HEK293 (cell line): ENCODE results near the gene FXYD1.

Source experiments
- CTCF ChIA-PET: fragments of 350-600 bp; formaldehyde crosslinking; extraction: SDS; loops from one replicate; lab custom pipeline; 2021; ENCODE audit warnings: antibody characterized with exemption; lab: Yijun Ruan, JAX
- POLR2A ChIA-PET: fragments of 300-600 bp; formaldehyde crosslinking; extraction: SDS; loops from one replicate; lab custom pipeline; 2020; ENCODE audit warnings: antibody characterized with exemption, inconsistent platforms; lab: Yijun Ruan, JAX
- H3K27ac ChIP-seq: fragments of 200-500 bp; sonication (Bioruptor generic); 2 replicates; pipeline ENCODE4 v1.5.1; 2014; ENCODE audit warnings: low read depth, low read length, control low read depth, inconsistent platforms; ENCODE audit errors: extremely low read depth
- H3K36me3 ChIP-seq, 2 experiments: fragments of 200-500 bp in 1 of 2; sonication (Bioruptor generic) in 1 of 2; 1 replicate in 1 of 2; 2 replicates in 1 of 2; pipeline ENCODE4 v1.5.1; 2014 to 2017; ENCODE audit warnings: inconsistent platforms in 2 of 2, low read length in 2 of 2; ENCODE audit not compliant: control insufficient read depth in 2 of 2, insufficient read depth in 1 of 2
- H3K4me1 ChIP-seq: fragments of 200-500 bp; sonication (Bioruptor generic); 2 replicates; pipeline ENCODE4 v1.5.1; 2014; ENCODE audit warnings: mild to moderate bottlenecking, low read length, inconsistent platforms; ENCODE audit not compliant: control insufficient read depth, insufficient read depth
- H3K4me3 ChIP-seq: 2 replicates; pipeline ENCODE4 v1.5.1; 2011; ENCODE audit warnings: low read depth, mild to moderate bottlenecking, control low read depth, low read length, moderate library complexity
- H3K9me3 ChIP-seq: fragments of 200-500 bp; sonication (Bioruptor generic); 2 replicates; pipeline ENCODE4 v1.5.1; 2014; ENCODE audit warnings: low read depth, low read length, inconsistent platforms; ENCODE audit not compliant: control insufficient read depth, insufficient read depth
- BCL11B ChIP-seq: fragments of 450-650 bp; formaldehyde crosslinking; IDR thresholded peaks from 2 replicates; pipeline ENCODE4 v1.5.1; 2016; ENCODE audit warnings: low read depth, missing biosample characterization, missing genetic modification characterization
- GLIS2 ChIP-seq: fragments of 450-650 bp; formaldehyde crosslinking; IDR thresholded peaks from 2 replicates; pipeline ENCODE4 v1.5.1; 2016; ENCODE audit warnings: missing biosample characterization, missing genetic modification characterization
- KLF16 ChIP-seq: fragments of 450-650 bp; formaldehyde crosslinking; IDR thresholded peaks from 2 replicates; pipeline ENCODE4 v1.5.1; 2017; ENCODE audit warnings: missing biosample characterization, missing genetic modification characterization
- MZF1 ChIP-seq: fragments of 450-650 bp; formaldehyde crosslinking; IDR thresholded peaks from 2 replicates; pipeline ENCODE4 v1.5.1; 2017; ENCODE audit warnings: missing biosample characterization, missing genetic modification characterization, borderline replicate concordance
- SP2 ChIP-seq: fragments of 450-650 bp; formaldehyde crosslinking; IDR thresholded peaks from 2 replicates; pipeline ENCODE4 v1.5.1; 2016; ENCODE audit warnings: missing biosample characterization, missing genetic modification characterization
- ZBTB21 ChIP-seq: fragments of 450-650 bp; formaldehyde crosslinking; IDR thresholded peaks from 2 replicates; pipeline ENCODE4 v1.5.1; 2017; ENCODE audit warnings: missing biosample characterization, missing genetic modification characterization
- ZNF184 ChIP-seq: fragments of 450-650 bp; IDR thresholded peaks from 2 replicates; pipeline ENCODE4 v1.5.1; 2018; ENCODE audit warnings: missing biosample characterization, mild to moderate bottlenecking, missing genetic modification characterization
- ZNF423 ChIP-seq: fragments of 450-650 bp; formaldehyde crosslinking; IDR thresholded peaks from 2 replicates; pipeline ENCODE4 v1.5.1; 2016; ENCODE audit warnings: missing biosample characterization, missing genetic modification characterization
- ZNF792 ChIP-seq: fragments of 450-650 bp; formaldehyde crosslinking; IDR thresholded peaks from 2 replicates; pipeline ENCODE4 v1.5.1; 2016; ENCODE audit warnings: missing biosample characterization, missing genetic modification characterization
- ZNF843 ChIP-seq: fragments of 450-650 bp; formaldehyde crosslinking; IDR thresholded peaks from 2 replicates; pipeline ENCODE4 v1.5.1; 2016; ENCODE audit warnings: missing biosample characterization, missing genetic modification characterization
- ZSCAN23 ChIP-seq: fragments of 450-650 bp; formaldehyde crosslinking; IDR thresholded peaks from 2 replicates; pipeline ENCODE4 v1.5.1; 2016; ENCODE audit warnings: missing biosample characterization, missing genetic modification characterization
- TF ChIP-seq, protein P1 (sequence below): fragments of 450-650 bp; formaldehyde crosslinking; IDR thresholded peaks from 2 replicates; pipeline ENCODE4 v1.5.1; 2017; ENCODE audit warnings: missing biosample characterization, missing genetic modification characterization
- TF ChIP-seq, protein P2 (sequence below): fragments of 450-650 bp; formaldehyde crosslinking; IDR thresholded peaks from 2 replicates; pipeline ENCODE4 v1.5.1; 2016; ENCODE audit warnings: missing biosample characterization, missing genetic modification characterization
- TF ChIP-seq, protein P3 (sequence below): fragments of 450-650 bp; formaldehyde crosslinking; IDR thresholded peaks from 2 replicates; pipeline ENCODE4 v1.5.1; 2016; ENCODE audit warnings: missing biosample characterization, missing genetic modification characterization

Gene FXYD1

DNA sequence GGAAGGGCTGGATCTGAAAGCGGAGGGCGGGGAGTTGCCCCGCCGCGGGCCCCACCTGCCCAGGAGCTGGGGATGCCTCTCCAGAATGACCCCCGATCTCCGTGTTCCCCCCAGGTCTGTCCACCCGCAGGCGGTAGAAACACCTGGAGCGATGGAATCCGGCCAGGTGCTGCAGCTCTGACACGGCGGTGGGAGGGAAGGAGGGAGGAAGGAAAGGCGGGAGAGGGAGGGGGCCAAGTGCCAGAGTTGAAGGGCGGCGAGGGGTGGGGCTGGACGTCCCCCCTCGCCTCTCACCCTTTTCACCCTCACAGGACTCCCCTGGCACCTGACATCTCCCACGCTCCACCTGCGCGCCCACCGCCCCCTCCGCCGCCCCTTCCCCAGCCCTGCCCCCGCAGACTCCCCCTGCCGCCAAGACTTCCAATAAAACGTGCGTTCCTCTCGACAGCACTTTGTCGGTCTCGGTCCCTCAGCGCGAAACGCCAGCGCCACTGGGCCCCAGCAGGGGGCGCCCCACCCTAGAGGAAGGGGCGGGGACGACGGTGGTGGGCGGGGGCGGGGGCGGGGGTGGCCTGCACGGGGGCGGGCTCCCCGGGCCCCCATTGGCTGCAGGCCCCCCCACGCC, 4.1 kb downstream of the FXYD1 start (continued):
- peak; percentile 73; the same call in 1 of the 2 replicates for TF ChIP-seq KLF16
- TF ChIP-seq ZSCAN23 (tag by site-specific recombination), result 0 out of 2 replicates have a peak, but pooled peaks have one; percentile 24
- no peak for TF ChIP-seq ZNF843 (tag by site-specific recombination)
- TF ChIP-seq, protein P1, sequence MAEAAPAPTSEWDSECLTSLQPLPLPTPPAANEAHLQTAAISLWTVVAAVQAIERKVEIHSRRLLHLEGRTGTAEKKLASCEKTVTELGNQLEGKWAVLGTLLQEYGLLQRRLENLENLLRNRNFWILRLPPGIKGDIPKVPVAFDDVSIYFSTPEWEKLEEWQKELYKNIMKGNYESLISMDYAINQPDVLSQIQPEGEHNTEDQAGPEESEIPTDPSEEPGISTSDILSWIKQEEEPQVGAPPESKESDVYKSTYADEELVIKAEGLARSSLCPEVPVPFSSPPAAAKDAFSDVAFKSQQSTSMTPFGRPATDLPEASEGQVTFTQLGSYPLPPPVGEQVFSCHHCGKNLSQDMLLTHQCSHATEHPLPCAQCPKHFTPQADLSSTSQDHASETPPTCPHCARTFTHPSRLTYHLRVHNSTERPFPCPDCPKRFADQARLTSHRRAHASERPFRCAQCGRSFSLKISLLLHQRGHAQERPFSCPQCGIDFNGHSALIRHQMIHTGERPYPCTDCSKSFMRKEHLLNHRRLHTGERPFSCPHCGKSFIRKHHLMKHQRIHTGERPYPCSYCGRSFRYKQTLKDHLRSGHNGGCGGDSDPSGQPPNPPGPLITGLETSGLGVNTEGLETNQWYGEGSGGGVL, result peak; percentile 87
- no peak for TF ChIP-seq ZNF423 (tag by site-specific recombination)
- TF ChIP-seq ZNF792 (tag by site-specific recombination), result no peak
- TF ChIP-seq SP2, result peak; percentile 88
- 0 out of 2 replicates have a peak, but pooled peaks have one; percentile 28 for TF ChIP-seq BCL11B (tag by site-specific recombination)
- TF ChIP-seq MZF1 (tag by site-specific recombination), result 0 out of 2 replicates have a peak, but pooled peaks have one; percentile 35
- TF ChIP-seq, protein P2, sequence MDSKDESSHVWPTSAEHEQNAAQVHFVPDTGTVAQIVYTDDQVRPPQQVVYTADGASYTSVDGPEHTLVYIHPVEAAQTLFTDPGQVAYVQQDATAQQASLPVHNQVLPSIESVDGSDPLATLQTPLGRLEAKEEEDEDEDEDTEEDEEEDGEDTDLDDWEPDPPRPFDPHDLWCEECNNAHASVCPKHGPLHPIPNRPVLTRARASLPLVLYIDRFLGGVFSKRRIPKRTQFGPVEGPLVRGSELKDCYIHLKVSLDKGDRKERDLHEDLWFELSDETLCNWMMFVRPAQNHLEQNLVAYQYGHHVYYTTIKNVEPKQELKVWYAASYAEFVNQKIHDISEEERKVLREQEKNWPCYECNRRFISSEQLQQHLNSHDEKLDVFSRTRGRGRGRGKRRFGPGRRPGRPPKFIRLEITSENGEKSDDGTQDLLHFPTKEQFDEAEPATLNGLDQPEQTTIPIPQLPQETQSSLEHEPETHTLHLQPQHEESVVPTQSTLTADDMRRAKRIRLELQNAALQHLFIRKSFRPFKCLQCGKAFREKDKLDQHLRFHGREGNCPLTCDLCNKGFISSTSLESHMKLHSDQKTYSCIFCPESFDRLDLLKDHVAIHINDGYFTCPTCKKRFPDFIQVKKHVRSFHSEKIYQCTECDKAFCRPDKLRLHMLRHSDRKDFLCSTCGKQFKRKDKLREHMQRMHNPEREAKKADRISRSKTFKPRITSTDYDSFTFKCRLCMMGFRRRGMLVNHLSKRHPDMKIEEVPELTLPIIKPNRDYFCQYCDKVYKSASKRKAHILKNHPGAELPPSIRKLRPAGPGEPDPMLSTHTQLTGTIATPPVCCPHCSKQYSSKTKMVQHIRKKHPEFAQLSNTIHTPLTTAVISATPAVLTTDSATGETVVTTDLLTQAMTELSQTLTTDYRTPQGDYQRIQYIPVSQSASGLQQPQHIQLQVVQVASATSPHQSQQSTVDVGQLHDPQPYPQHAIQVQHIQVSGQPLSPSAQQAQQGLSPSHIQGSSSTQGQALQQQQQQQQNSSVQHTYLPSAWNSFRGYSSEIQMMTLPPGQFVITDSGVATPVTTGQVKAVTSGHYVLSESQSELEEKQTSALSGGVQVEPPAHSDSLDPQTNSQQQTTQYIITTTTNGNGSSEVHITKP, result peak; percentile 98
- TF ChIP-seq, all 188 proteins: peak for 43

DNA sequence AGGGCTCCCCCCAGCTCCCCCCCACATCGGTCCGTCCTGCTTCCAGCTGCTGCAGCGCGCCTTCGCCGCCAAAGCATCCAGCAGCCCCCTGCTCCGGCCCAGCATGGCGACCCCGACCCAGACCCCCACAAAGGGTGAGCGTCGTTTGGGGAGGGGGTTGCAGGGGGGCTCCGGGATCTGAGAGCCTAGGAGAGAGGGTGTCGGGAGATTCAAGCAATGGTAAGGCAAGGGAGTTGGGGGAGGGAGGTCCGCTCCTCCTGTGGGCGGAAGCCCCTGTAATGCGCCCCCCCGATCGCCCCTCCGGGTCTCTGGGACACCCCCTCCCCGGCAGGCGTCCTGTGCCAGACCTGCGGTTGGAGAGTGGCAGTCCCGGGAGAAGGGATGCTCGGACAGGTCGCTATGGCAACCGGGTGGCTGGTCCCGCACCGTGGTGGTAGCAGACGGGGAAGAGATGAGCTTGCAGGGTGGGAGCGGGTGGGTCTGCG, 4.6 kb downstream of the FXYD1 start, which contains the start of gene FXYD7:
Gene FXYD7 (plus strand): TSS at position 25 of the 485 bp plus-strand sequence. CDS start 79 bp downstream, at position 104.
- Histone ChIP-seq H3K4me1 (peaks cover 31% of the 10 kb centered on the region), H3K9me3 (no peaks in the 10 kb centered on the region), H3K27ac (no peak within 1 kb of the TSS; the same call in 1 of the 2 replicates), H3K36me3 (no peaks in the 10 kb centered on the region; a peak in 1 of 3 replicates), H3K4me3 (no peak within 1 kb of the TSS)
- ChIA-PET POLR2A (interaction anchor here (0.6 to 2.0 kb wide), 7 partner anchors 11 to 466 kb away, joined by 3 to 8 read pairs (median 5); partner anchors contain the start of genes FXYD5, USF2 and ZNF302), CTCF (interaction anchor here (0.6 to 4.7 kb wide), 20 partner anchors 8 to 141 kb away, joined by 3 to 82 read pairs (median 6); partner anchors contain the start of genes FXYD3, FXYD5 and LGI4)
- peak; percentile 93 for TF ChIP-seq GLIS2
- TF ChIP-seq ZBTB21 (tag by site-specific recombination), result no peak
- TF ChIP-seq, protein P3, sequence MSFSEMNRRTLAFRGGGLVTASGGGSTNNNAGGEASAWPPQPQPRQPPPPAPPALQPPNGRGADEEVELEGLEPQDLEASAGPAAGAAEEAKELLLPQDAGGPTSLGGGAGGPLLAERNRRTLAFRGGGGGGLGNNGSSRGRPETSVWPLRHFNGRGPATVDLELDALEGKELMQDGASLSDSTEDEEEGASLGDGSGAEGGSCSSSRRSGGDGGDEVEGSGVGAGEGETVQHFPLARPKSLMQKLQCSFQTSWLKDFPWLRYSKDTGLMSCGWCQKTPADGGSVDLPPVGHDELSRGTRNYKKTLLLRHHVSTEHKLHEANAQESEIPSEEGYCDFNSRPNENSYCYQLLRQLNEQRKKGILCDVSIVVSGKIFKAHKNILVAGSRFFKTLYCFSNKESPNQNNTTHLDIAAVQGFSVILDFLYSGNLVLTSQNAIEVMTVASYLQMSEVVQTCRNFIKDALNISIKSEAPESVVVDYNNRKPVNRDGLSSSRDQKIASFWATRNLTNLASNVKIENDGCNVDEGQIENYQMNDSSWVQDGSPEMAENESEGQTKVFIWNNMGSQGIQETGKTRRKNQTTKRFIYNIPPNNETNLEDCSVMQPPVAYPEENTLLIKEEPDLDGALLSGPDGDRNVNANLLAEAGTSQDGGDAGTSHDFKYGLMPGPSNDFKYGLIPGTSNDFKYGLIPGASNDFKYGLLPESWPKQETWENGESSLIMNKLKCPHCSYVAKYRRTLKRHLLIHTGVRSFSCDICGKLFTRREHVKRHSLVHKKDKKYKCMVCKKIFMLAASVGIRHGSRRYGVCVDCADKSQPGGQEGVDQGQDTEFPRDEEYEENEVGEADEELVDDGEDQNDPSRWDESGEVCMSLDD, result peak; percentile 69
- TF ChIP-seq ZNF184 (tag by site-specific recombination), result no peak
